Transverse colon (tissue), 4 donors: Measurements from ENCODE around the gene PSMG1. TPM values are rescaled to one million over a fixed set of nuclear protein-coding genes. Genes with fewer than 3 reads are reported as not detected.

Experiments used
- DNase-seq: peaks from one replicate; pipeline ENCODE4 v3.0.0-alpha.2; 2019
- H3K27ac ChIP-seq, 4 donors: fragments of 200-600 bp; sonication (generic); 2 replicates each; pipeline ENCODE4 v1.5.1; 2016 to 2018; ENCODE audit warnings: inconsistent platforms in 4 of 4
- H3K27me3 ChIP-seq: fragments of 200-600 bp; sonication (generic); 2 replicates; pipeline ENCODE4 v1.5.1; 2017; ENCODE audit warnings: inconsistent platforms
- H3K36me3 ChIP-seq, 4 donors: fragments of 200-600 bp; sonication (generic); 2 replicates each; pipeline ENCODE4 v1.5.1; 2017 to 2019; ENCODE audit warnings: inconsistent platforms in 4 of 4
- H3K4me1 ChIP-seq, 4 donors: fragments of 200-600 bp; sonication (generic); 2 replicates each; pipeline ENCODE4 v1.5.1; 2017 to 2020; ENCODE audit warnings: inconsistent platforms in 4 of 4
- H3K4me3 ChIP-seq, 4 donors: fragments of 200-600 bp; sonication (generic); 1 replicate in 1 of 4; 2 replicates in 3 of 4; pipeline versions ENCODE4 v1.5.1 to v1.6.1; 2017 to 2019; ENCODE audit warnings: inconsistent platforms in 4 of 4
- H3K9me3 ChIP-seq, 2 donors: fragments of 200-600 bp; sonication (generic); 2 replicates each; pipeline ENCODE4 v1.5.1; 2017 to 2019; ENCODE audit warnings: inconsistent platforms in 2 of 2
- CTCF ChIP-seq, 5 experiments: fragments of 200-600 bp in 3 of 5; fragments of 450-650 bp in 2 of 5; sonication (generic) in 3 of 5; IDR thresholded peaks; 1 replicate in 2 of 5; 2 replicates in 3 of 5; pipeline ENCODE4 v1.5.1; 2016 to 2017; ENCODE audit warnings: antibody characterized with exemption in 5 of 5, inconsistent platforms in 3 of 5, mild to moderate bottlenecking in 2 of 5, moderate library complexity in 1 of 5
- EP300 ChIP-seq: sonication (generic); formaldehyde crosslinking; IDR thresholded peaks from one replicate; pipeline ENCODE4 v1.6.1; 2017; ENCODE audit warnings: antibody characterized with exemption, low read depth
- POLR2A ChIP-seq: fragments of 450-650 bp; IDR thresholded peaks from one replicate; pipeline ENCODE4 v1.6.1; 2016; ENCODE audit warnings: antibody characterized with exemption, mild to moderate bottlenecking, moderate library complexity
- POLR2AphosphoS5 ChIP-seq, 3 donors: sonication (generic); formaldehyde crosslinking; IDR thresholded peaks; one replicate each; pipeline ENCODE4 v1.6.1; 2016; ENCODE audit warnings: antibody characterized with exemption in 3 of 3
- WGBS, 2 donors: methylation state at CpG; one replicate each; pipeline ENCODE4 v1.1.5; 2018; ENCODE audit warnings: low coverage in 1 of 2; 5-methylcytosine and 5-hydroxymethylcytosine counted together
- in situ Hi-C, 4 donors: fragments of 200-750 bp; cut with MboI; loops; one replicate each; pipeline versions ENCODE4 v1.15.0 to v1.15.1; 2017; ENCODE audit warnings: low sequenced_read_pairs in 3 of 4, low pct_ligation_motif_present in 1 of 4, low pct_unique_long_range_greater_than_20kb in 1 of 4
- intact Hi-C: fragments of 100-400 bp; cut with DNase I; formaldehyde crosslinking; loops from one replicate; pipeline ENCODE4 v1.15.1; 2023; ENCODE audit warnings: low total_unique reads
- total RNA-seq, 4 donors: library from RNA; depleted of rRNA; stranded (reverse); fragments of >200 nt; gene quantifications; one replicate each; pipeline ENCODE4 v1.1.0, GENCODE V29; 2016

The PSMG1 gene
- total RNA-seq, 4 donors from 2014 or later, result 7.4 to 28.1 (median 20.2) TPM

- in situ Hi-C loops, result loop anchor here in 1 of 4 donors (25.0 kb wide), 1 partner anchor 203 kb away; a partner anchor contains a TSS
- TF ChIP-seq CTCF (IDR thresholded peaks at IDR 0.05), result no peak
- Histone ChIP-seq H3K27me3 (no peaks in the 10 kb centered on the region), H3K9me3 (no peaks in the 10 kb centered on the region), H3K36me3 (no peaks in the 10 kb centered on the region), H3K27ac (peak overlapping the region; percentile 91 to 95 (median 92)), H3K4me1 (peaks cover 6 to 35% (median 22%) of the 10 kb centered on the region in 4 donors), H3K4me3 (peak overlapping the region; percentile 75 to 92 (median 80))
- intact Hi-C loops, result no loop called here
- DNase-seq, result no peak
- WGBS, 2 donors, result 3 to 9% methylated on average over 8 to 22 of the region's 22 CpGs
Observed at GRCh38 chr21:39184050-39184980, 1.1 kb upstream of the PSMG1 start.

DNA sequence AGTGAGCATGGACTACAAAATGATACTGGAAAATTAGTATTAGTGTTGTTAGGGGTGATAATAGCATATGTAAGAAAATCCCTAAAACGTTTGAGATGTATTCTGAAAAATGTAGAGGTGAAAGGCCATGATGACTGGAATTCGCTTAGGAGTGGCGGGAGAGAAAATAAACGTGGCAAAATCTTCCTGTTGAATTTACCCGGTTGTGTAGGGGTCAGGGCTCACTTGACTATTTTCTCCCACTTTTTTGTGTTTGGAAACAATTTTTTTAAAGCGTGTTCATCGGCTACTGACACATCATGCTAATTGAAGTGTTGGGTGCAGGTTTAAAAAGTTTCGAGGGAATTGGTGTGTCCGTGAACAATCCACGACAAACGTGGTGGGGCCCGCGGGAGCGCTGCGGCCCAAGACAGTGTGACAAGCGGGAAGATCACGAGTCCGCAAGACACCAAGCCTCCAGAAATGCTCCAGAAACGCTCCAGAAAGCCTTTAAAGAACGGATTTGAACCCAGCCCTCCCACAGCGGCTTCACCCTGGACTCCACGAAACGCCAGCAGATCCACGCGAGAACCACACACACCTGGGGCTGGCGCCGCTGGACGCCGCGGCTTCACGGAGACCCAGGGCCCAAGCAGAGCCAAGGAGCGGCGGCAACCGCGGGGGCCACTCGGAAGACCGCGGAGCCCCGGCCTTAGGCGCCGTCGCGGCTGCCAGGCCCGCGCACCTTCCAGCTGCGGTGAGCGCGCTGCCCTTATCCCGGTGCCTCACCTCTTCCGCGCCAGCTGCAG, 573 bp downstream of the PSMG1 start:
- no peaks in the 10 kb centered on the region for H3K9me3 ChIP-seq
- H3K27me3 ChIP-seq, result no peaks in the 10 kb centered on the region
- peak; percentile 23 for DNase-seq
- H3K4me1 ChIP-seq, result peaks cover 6 to 35% (median 22%) of the 10 kb centered on the region in 4 donors
- intact Hi-C loops, result no loop called here
- 0 to 1% methylated on average over 5 to 30 of the region's 51 CpGs for WGBS, 2 donors
- TF ChIP-seq POLR2AphosphoS5 (IDR thresholded peaks at IDR 0.05) (no peak), POLR2A (no peak), CTCF (IDR thresholded peaks at IDR 0.05) (no peak), EP300 (no peak)
- peaks cover 0 to 4% (median under 1%) of the 10 kb centered on the region in 4 donors for H3K36me3 ChIP-seq
- peak overlapping the region; percentile 91 to 95 (median 92) for H3K27ac ChIP-seq
- H3K4me3 ChIP-seq, result peak overlapping the region; percentile 75 to 92 (median 80)
- in situ Hi-C loops, result loop anchor here in 1 of 4 donors (25.0 kb wide), 1 partner anchor 205 kb away; a partner anchor contains a TSS

- WGBS, 2 donors, result 29 to 32% methylated on average over 7 to 8 of the region's 8 CpGs
- Histone ChIP-seq H3K9me3 (no peaks in the 10 kb centered on the region), H3K27ac (peak overlapping the region; percentile 91 to 95 (median 92)), H3K36me3 (peaks cover 0 to 7% (median 2%) of the 10 kb centered on the region in 4 donors), H3K27me3 (no peaks in the 10 kb centered on the region), H3K4me1 (peaks cover 6 to 33% (median 20%) of the 10 kb centered on the region in 4 donors), H3K4me3 (peak overlapping the region in 3 of 4 donors; percentile 75 to 92 (median 80))
- no peak for DNase-seq
- in situ Hi-C loops, result loop anchor here in 1 of 4 donors (25.0 kb wide), 1 partner anchor 205 kb away; a partner anchor contains a TSS
- TF ChIP-seq CTCF (IDR thresholded peaks at IDR 0.05), result no peak
- TF ChIP-seq POLR2AphosphoS5 (IDR thresholded peaks at IDR 0.05), result no peak
- TF ChIP-seq EP300, result no peak
- TF ChIP-seq POLR2A, result no peak
- intact Hi-C loops, result no loop called here
Observed at GRCh38 chr21:39182016-39182415, 1.2 kb downstream of the PSMG1 start.
